ENCODE results near the gene MPRIP.
"Not testable (repeated sequence)": the region's sequence is repeated elsewhere in the genome, so short reads cannot be mapped to it uniquely, and the experiment has no call there.

The MPRIP gene

DNA sequence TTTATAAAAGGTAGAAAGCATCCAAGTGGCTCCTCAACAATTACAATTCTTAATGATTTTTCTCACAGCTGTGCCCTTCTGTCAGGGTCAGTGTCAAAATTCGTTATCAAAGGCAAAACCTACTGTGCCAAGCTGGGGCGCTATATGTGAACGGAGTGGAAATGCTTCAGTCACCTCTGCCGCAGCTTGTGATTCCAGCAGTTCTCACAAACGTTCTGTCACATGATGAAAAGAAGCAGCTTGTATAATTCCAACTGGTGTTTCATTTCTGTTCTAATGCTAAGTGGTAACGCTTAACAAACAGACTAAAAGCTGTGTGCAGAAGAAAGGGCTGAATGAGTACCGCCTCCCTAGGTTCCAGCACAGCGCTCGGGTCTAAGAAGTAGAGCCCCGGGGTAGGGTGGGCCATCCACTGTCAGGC, 149.7 kb downstream of the MPRIP start:
- no peak for DNase-seq

DNA sequence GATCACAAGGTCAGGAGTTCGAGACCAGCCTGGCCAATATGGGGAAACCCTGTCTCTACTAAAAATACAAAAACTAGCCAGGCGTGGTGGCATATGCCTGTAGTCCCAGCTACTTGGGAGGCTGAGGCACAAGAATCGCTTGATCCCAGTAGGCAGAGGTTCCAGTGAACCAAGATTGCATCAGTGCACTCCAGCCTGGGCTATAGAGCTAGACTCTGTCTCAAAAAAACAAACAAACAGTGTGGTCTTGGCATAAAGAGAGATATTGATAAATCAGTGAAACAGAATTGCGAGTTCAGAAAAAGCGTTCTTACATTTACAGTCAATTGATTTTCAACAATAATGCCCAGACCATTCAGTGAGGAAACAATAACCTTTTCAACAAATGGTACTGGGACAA, 153.2 kb downstream of the MPRIP start:
- DNase-seq: not testable (repeated sequence)

DNA sequence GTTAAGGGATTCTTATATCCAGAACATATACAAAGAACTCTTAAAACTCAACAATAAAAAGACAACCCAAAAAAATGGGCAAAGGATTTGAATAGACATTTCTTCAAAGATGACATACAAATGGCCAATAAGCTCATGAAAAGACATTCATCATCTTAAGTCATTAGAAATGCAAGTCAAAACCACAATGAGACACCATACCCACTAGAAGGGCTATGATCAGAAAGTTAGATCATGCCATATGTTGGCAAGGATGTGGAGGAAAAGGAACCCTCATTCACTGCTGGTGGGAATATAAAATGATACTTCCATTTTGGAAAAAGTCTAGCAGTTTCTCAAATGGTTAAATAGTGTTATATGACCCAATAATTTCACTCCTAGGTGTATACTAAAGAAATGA, 154.5 kb downstream of the MPRIP start:
- no peak for DNase-seq

DNA sequence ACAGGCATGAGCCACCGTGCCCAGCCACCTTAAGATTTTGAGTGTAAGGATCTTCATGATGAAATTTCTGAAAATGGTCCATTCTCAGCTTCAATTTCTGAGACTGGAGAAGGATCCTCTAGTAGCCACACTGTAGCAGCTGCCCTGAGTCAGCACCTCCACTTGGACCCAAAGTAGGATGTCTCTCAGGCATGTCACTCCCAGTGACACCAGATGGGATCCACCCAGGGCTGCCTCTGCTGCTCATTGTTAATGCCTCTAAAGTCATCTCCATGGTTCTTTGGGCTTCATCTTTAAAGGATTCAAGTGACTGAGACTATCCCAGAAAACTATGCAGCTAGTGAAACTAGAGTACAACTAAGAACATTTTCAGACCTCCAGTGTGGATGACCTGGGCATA, 156.0 kb downstream of the MPRIP start:
- DNase-seq: no peak

DNA sequence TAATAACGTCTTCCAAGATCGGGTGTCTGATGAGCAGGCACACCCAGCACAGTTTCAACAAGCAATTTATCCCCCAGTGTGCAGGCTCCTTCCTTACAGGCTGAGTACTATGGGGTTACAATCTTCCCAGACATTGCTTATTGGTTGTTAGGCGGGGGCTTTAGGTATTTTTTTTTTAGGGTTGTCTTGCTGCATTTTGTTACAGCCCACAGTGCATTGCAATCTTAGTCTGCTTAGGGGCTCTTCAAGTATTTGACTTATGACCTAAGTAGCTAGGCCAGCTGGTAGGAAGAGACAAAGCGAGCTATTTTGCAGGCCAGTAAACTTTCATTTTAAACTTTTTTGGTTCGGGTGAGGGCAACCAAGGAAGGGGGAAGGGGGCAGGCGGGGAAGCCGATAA, 158.1 kb downstream of the MPRIP start:
- DNase-seq: no peak

DNA sequence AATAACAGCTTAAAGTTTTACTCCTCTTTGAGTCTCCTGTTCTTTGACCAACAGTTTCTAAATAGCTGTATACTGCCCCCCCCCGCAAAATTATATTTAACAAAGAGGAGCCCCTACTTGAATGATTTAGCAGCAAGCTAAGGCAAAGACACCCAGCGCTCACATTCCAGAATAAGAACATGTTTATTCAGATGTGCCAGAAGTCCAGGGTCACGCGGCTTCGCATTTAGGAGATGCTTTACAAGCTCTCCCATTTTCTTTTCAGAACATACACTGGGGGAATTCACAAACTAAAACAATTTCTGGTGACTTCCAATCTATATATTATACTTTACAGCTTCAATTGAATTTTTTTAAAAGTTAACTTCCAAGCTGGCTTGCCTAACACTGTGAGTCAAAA, 158.6 kb downstream of the MPRIP start:
- no peak for DNase-seq

DNA sequence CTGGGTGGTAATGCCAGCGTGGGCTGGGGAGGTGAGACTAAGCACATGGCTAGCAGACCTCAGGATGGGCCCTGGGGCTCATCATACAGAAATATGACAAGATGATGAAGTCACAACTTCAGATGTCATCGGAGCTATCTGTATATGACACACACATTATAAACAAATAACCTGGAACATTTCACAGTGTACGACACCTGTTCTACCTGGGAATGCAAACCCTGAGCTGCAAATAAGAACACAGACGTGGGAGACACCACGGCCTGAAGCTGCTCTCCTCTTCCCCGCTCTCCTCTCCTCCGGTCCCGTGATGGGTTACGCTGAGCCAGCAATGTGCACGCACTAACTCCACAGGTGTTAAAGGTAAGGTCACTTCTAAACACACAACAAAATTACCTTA, 159.0 kb downstream of the MPRIP start:
- DNase-seq: no peak

DNA sequence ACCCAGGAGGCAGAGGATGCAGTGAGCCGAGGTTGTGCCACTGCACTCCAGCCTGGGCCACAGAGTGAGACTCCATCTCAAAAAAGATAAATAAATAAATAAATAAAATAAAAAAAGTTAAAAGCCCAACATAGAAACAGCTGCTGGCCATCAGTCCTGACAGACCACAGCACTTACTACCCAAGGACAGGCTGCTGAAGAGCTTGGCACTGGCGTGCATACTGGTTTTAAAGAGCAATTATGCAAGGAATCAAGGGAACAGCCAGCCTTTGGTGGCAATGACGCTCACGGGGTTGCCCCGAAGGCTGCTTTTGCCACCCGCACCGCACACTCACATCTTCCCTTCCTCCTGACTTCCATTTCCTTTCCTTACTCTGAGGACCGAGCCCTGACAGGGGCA, 159.7 kb downstream of the MPRIP start:
- DNase-seq: no peak

DNA sequence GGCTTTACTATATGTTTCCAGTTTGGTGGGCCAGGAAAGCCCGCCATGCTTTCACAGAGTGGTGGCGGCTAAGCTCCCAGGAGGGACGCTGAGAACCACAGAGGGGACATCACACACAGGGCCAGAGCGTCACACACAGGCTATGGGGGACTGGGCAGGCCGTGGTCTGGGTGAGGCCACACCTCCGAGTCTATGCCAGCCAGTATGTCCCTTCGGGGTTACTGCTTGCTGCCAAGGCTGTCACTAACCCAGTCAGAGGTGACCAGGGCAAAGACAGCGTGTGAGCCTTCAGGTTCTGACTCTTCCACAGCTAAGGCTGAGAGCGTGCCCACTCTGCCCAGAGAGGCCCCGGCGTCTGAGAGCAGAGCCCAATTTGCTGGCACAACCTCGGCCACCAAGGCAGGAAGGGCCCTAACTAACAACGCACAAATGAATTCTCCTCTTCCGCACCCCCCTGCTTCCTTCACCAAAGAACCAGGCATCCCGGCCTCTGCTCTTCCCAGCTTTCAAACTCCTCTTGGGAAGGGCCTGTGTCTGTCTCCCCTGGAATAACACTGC, 161.0 kb downstream of the MPRIP start:
- DNase-seq: no peak

DNA sequence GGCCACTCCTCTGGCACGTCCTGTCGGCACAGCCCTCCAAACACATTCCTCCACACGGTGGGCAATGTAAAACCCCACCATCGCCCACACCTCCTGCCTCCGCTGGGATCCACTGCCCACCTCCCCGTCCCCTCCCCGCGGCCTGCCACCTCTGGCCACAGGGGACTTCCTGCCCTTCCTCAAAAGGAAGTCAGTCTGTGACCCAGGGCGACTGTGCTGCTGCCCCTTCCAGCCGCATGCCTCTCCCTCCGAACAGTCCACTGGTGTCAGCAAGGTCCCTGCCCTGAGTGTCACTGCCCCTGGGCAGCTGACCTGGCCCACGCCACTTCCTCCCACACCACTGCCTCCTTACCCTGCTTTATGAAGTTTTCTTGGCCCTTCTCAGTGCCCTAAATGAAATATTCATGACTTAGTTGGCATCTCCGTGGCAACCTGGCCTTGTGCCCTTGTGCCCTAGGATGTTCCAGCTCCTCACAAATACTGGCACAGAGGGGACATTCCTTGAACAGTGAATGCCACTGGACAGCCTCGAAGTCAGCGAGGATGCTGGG, 161.9 kb downstream of the MPRIP start:
- DNase-seq: no peak

DNA sequence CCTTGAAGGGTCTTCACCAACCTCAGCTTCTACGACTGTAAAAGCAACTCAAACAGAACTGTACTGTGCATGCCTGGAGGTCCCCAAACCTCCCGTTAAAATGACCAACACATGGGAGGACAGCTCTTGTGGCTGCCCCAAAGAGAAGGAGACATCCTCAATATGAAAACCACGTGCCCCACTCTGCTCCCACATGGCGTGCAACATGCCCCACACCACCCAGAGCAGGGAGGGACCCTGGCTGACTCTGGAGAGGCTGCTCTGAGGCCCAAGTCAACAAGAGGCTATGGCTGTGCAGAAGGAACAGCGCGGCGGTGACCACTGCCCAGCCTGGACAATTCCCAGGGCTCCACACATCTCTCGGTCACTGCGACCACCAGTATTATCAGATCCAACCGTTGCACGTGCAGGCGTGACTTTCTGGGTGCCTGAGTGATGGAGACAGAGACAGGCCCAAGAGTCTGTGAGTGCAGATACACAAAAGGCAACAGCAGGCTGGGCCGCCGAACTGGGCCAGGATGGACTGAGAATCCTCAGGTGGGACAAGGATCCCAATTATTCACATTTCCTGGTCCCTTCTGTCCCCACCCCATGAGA, 162.5 kb downstream of the MPRIP start:
- no peak for DNase-seq

DNA sequence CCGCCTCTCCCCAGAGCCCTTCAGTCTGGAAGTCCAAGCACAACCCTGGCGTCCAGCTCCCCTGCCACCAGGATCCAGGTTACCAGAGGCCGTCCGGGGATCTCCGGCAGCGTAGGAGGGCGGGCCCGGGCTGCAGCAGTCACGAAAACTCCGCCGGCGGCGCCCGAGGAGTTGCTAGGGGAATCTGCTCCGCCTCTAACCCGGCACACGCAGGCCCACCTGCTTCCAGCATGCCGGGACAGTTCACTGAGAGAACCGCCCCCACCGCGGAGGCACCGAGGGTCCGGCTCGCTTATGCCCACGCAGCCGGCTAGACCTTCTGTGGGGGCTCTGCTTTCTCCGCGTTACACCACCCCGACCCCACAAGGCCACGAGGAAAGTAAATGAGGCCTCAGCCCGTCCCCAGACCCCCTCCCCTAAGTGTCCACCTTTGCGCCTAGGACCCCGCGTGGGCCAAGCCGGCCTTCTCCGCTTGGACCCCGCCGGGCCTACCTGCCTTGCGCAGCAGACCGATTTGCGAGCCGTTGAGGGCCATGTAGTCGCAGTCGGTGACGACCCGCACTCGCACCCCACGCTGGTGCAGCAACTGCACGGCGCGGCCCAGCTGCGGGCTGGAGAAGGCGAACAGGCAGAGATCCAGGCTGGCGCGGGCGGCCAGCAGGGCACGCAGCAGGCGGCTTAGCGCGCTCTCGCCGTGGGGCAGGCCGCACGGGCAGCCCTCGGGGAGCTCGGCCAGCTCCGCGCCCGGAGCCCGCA, 163.3 kb downstream of the MPRIP start:
- DNase-seq: no peak

DNA sequence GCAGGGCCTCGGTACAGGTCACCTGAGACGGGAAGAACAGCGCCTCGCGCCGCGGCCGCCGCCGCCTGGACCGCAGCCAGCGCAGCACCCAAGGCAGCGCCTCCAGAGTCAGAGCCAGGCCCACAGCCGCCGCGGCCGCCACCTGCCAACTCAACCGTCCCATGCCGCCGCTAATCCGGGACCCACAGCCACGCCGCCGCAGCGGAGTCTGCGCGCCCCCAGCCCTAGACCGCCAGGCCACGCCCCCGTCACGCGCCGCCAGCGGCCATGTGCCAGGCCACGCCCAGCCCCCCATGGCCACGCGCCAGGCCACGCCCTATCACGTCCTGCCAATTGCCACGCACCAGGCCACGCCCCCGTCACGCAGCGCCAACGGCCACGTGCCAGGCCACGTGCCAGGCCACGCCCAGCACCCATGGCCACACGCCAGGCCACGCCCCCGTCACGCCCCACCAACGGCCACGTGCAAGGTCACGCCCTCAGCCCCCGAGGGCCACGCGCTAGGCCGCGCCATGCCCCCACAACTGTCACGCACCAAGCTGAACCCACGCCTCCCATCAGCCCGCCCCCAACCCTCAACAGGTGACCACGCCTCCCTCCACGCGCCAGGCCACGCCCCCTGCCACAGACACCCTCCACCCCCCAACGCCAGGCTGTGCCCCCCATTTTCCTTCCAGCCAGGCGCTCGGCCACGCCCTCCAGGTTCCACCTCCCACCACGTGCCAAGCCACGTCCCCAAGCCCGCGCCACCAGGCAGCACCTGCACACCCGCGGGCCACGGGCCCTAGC, 164.1 kb downstream of the MPRIP start, which contains the start of gene PLD6:
Gene PLD6, minus strand, starts transcription at position 210 of the 789 bp plus-strand sequence. Its CDS starts 47 bp downstream, at position 163.
- no peak for DNase-seq

DNA sequence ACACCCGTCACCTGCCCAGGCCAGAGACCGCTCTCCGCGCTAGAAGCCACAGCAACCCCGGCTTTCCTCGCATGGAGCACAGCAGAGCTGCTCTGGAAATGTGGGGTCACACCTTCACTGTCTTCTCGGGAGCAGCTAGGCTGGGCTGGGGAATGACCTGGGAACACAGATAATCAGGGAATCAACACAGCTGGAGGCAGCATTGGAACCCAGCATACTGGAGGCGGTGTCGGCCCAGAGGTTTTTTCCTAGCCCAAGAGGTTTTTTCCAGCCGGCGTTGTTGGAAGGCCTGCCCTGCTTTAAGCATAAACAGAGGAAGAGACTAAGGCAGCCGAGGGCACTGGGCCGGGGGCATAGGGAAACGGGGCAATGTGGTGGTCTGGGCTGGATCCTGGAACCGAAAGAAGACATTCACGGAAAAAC, 164.7 kb downstream of the MPRIP start:
- DNase-seq: no peak

DNA sequence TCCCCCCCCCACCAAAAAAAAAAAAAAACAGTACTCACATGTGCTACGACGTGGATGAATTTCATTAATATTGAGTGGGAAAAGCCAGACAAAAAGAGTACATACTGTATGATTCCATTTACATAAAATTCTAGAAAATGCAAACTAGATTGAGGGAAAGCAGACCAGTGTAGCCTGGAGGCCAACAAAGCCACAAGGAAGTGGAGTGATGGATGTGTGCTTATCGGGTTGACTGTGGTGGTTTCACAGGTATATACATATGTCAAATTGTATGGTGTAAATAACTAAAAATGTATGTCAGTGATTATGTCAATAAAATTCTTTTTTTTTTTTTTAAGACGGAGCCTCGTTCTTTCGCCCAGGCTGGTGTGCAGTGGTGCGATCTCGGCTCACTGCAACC, 165.7 kb downstream of the MPRIP start:
- DNase-seq: no peak

DNA sequence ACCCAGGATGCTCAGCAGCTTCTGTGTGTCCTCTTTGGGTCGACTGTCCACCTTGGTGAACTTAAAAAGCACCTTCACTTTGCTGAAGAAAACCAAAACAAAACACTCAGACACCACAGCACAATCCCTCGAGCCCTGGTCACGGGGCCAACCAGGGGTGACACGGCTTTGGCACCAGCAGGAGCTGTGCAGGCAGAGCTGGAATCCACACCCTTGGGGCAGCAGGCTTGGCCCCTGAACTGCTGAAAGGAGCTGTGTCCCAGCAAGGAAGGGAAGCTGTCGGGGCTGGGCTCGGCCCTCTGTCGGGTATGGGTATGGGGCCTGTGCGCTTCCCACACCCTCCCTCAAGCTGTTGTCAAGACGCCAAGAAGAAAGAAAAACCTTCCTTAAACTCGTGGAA, 171.5 kb downstream of the MPRIP start:
- no peak for DNase-seq

DNA sequence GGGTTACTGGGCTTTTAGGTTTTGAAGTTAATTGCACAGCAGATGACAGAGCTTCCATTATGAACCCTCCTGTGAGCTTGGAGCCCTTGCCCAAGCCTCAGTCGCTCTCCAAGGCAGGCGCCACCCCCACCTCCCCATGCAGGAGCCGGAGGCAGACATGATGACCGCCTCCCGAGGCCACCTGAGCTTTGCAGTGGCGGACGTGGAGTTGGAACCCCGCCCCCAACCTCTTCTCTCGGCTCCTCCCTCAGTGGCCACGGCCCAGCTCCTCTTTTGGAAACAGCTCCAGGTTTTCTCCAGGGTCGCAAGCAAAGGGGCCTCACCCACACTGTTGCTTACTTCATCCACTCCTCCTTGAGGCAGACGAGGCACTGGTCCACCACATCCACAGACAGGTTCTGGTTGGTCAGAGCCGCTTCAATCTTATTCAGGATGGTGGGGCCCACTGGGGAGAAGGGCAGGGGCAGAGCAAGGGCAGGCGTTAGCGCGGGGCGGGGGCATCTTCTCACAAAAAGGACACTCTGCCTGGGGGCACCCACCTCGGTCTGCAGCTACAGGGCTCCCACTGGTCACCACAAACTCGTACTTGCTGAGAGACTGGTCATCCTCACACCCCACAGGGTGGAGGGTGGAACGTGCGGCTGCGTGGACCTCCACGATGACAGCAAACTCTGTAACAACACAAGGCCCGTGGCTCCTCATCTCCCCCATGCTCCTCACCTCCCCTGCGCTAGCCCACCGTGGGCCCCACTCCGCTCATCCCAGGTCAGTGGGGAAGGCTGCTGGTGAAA, 172.6 kb downstream of the MPRIP start:
- DNase-seq: no peak

DNA sequence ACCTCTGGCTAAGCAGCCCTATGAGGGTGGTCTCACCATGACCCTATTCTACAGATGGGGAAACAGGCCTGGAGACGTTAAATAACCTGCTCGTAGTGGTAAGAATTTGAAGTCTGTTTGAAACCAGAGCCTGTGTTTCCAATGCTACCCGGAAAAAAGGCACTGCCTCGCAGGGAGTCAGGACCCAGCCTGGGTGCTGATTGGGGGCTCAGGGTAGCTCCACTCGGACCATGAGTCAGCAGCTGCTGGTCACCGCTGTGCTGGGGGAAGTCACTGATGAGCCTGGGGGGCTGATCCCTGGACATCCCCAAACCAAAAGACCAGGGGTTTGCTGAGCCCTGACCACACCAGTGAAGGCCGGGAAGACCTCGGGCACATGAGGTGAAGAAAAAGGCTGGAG, 173.3 kb downstream of the MPRIP start:
- no peak for DNase-seq

DNA sequence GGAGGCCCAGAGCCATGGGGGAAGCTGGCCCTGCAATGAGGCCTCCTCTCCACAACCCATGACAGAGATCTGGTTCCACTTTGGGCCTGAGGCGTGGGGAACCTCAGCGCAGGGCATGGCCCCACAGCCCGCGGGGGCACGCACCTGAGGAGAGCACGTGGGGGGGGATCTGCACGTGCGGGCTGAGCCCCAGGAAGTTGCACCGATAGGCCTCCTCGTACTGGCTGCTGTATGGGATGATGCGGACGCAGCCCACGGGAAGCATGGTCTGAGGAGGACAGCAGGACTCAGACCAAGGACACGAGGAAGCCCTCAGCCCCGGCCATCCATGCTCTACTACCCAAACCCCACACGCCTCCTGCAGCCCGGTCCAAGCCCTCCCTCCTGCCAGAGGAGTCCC, 174.0 kb downstream of the MPRIP start:
- no peak for DNase-seq

DNA sequence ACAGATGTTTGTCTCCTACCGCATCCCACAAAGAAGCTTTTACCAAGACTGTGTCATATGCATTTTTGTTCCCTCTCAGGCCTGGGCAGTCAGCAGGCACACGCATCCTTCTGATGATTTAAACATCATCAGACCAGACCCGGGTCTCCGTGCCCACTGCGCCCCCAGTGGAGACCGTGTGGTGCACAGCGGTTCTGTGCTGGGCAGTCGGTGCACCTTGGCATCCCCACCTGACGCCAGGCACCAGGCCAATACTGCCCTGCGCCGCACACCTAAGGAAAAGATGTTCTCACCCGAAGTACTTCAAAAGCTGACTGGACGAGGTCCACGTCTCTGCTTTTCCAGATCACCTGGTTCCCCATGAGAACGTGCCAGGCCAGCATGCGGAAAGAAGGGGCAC, 174.5 kb downstream of the MPRIP start:
- no peak for DNase-seq

DNA sequence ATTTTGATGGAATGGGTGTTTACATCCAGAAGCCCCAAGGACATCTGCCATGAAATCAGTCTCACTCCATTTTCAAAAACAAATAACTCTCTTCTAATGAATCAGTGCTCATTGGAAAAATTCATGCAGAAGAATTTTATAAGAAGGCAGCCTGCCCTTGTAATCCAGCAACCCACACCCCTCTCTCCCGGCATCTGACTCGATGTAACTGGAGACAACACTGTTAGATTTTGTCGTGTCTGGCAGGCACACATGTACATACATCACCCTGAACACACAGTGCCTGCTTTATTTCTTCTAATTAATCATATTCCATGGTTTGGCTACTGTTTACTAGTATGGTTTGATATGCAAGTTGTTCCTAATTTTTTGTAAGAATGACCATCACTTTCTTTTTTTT, 175.7 kb downstream of the MPRIP start:
- no peak for DNase-seq

DNA sequence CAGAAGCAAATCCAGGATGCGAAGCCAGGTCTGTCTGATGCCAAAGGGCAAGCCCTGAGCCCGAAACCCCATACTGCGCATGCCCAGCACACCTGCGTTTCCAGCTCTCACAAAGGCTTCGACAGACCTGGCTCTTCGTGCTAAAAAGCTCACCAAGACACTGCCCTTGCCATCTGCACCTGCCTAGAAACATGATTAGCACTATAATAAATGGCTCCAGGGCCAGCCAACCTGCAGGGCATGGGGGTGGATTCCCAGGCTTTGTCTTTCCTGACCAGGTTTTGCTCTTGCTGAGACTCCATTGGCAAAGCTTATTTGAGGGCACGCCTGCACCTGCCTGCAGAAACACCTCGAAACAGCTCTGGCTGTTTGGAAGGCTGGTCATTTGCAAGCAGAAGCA, 178.3 kb downstream of the MPRIP start:
- DNase-seq: no peak

DNA sequence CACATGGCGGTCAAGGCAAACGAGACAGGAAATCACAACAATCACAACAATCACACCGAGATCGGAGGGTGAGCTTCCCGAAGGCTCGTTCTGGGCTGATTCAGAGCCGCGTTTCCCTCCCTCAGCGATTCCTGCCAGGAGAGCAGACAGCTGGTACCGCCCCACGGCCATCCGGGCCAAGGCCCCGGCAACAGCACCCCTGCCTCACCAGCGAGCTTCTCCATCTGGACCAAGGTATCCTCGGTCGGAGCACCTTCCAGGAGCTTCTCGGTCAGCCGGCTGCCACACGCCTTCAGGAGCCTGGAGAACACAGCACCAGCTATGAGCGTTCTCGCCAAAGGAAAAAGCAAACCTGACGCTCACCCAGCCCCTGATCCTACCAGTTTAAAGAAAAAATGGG, 179.1 kb downstream of the MPRIP start:
- no peak for DNase-seq
